ENCODE results near the gene GPC1. TPM values are rescaled to one million over a fixed set of nuclear protein-coding genes. Genes with fewer than 3 reads are reported as not detected.

GPC1 gene
- polyA plus RNA-seq, 1 donor, result 16.3 TPM

DNA sequence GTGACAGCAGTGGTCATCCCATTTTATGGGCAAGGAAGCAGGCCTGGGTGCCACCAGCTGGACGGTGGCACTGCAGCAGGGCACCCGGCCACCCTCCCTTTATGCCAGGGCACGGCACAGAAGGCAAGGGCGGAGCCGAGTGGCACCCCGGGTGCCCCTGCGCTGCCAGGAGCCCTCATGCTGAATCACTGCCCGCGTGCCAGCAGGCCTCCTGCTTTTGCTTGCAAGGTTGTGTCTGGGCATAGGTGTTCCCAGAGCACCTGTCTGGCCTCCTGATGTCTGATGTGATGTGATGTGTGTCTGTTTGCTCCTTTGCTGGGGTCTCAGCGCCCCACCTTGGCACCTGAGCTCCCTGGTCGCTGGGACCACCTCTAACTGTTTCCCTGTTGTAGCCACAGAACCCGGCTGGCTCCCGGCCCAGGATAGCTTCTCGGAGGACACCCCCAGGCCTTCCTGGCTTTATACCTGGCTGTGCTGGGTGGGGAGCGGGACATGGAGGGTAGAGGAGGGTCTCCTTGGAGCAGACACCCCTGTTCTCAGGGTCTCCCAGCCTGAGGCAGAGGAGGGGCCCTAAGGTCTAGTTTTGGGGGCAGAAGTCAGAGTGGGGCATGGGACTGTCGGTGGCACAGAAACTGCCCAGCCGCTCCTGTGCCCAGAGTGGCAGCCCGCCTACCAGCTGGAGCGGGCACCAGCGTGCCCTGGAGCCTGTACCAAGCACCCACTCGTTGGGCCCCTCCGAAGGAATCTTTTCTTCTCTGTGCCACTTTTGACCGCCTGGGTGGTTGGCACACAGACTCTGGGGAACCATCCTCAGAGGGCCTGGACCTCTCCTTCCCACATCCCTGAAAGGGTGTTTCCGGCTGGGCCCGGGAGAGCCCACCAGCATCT, 3.6 kb downstream of the GPC1 start:
- no peak for DNase-seq
- no peaks in the 10 kb centered on the region for H3K4me1 ChIP-seq (ENCODE audit: control insufficient read depth, insufficient read depth, low read length)

GRCh38 chr2:240439698-240440151, 4.3 kb downstream of the GPC1 start:
- no peaks in the 10 kb centered on the region for H3K36me3 ChIP-seq (ENCODE audit: control insufficient read depth, insufficient read depth, low read length)
- WGBS (ENCODE audit: insufficient coverage, low lambda C conversion rate), result no CpG with 5 or more reads among the region's 15 CpGs

More for the DNA sequence above, 3.6 kb downstream of the GPC1 start:
- no CpG with 5 or more reads among the region's 25 CpGs for WGBS (ENCODE audit: insufficient coverage, low lambda C conversion rate)
- Histone ChIP-seq H3K27me3 (ENCODE audit: control insufficient read depth, insufficient read depth, low read length) (peaks cover 28% of the 10 kb centered on the region), H3K4me3 (ENCODE audit: low read length) (no peak overlapping the region), H3K9me3 (ENCODE audit: control insufficient read depth, low read depth, low read length) (no peaks in the 10 kb centered on the region), H3K27ac (ENCODE audit: low read length) (no peak overlapping the region), H3K36me3 (ENCODE audit: control insufficient read depth, insufficient read depth, low read length) (no peaks in the 10 kb centered on the region)

DNA sequence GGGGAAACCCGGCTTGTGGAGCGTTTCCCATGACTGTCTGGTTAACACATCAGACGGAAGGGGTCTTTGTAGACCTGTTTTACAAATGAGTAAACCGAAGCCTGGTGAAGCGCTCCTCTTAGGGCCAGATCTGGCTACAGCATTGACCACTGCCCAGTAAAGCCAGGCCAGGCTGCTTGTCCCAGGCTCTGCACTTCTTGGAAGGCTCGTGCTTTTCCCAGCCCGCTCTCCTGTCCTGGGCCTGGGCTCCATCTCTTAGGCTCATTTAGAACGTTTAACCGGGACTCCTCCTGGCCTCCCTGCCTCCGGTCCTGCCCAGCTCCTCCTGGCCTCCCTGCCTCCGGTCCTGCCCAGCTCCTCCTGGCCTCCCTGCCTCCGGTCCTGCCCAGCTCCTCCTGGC, 4.8 kb downstream of the GPC1 start:
- WGBS (ENCODE audit: insufficient coverage, low lambda C conversion rate), result 100% methylated on average over 1 of the region's 12 CpGs
- peaks cover 19% of the 10 kb centered on the region for H3K27me3 ChIP-seq (ENCODE audit: control insufficient read depth, insufficient read depth, low read length)
- no peak overlapping the region for H3K4me3 ChIP-seq (ENCODE audit: low read length)

More at GRCh38 chr2:240439698-240440151, 4.3 kb downstream of the GPC1 start:
- no peak for DNase-seq
- Histone ChIP-seq H3K27ac (ENCODE audit: low read length) (no peak overlapping the region), H3K27me3 (ENCODE audit: control insufficient read depth, insufficient read depth, low read length) (peaks cover 21% of the 10 kb centered on the region), H3K4me1 (ENCODE audit: control insufficient read depth, insufficient read depth, low read length) (no peaks in the 10 kb centered on the region), H3K4me3 (ENCODE audit: low read length) (no peak overlapping the region), H3K9me3 (ENCODE audit: control insufficient read depth, low read depth, low read length) (no peaks in the 10 kb centered on the region)

GRCh38 chr2:240440704-240441320, 5.3 kb downstream of the GPC1 start:
- no CpG with 5 or more reads among the region's 18 CpGs for WGBS (ENCODE audit: insufficient coverage, low lambda C conversion rate)
- Histone ChIP-seq H3K27ac (ENCODE audit: low read length) (no peak overlapping the region), H3K9me3 (ENCODE audit: control insufficient read depth, low read depth, low read length) (no peaks in the 10 kb centered on the region), H3K27me3 (ENCODE audit: control insufficient read depth, insufficient read depth, low read length) (peaks cover 19% of the 10 kb centered on the region), H3K36me3 (ENCODE audit: control insufficient read depth, insufficient read depth, low read length) (no peaks in the 10 kb centered on the region), H3K4me3 (ENCODE audit: low read length) (no peak overlapping the region), H3K4me1 (ENCODE audit: control insufficient read depth, insufficient read depth, low read length) (no peaks in the 10 kb centered on the region)
- no peak for DNase-seq

More for the DNA sequence above, 4.8 kb downstream of the GPC1 start:
- Histone ChIP-seq H3K36me3 (ENCODE audit: control insufficient read depth, insufficient read depth, low read length) (no peaks in the 10 kb centered on the region), H3K9me3 (ENCODE audit: control insufficient read depth, low read depth, low read length) (no peaks in the 10 kb centered on the region), H3K27ac (ENCODE audit: low read length) (no peak overlapping the region), H3K4me1 (ENCODE audit: control insufficient read depth, insufficient read depth, low read length) (no peaks in the 10 kb centered on the region)
- DNase-seq, result no peak

DNA sequence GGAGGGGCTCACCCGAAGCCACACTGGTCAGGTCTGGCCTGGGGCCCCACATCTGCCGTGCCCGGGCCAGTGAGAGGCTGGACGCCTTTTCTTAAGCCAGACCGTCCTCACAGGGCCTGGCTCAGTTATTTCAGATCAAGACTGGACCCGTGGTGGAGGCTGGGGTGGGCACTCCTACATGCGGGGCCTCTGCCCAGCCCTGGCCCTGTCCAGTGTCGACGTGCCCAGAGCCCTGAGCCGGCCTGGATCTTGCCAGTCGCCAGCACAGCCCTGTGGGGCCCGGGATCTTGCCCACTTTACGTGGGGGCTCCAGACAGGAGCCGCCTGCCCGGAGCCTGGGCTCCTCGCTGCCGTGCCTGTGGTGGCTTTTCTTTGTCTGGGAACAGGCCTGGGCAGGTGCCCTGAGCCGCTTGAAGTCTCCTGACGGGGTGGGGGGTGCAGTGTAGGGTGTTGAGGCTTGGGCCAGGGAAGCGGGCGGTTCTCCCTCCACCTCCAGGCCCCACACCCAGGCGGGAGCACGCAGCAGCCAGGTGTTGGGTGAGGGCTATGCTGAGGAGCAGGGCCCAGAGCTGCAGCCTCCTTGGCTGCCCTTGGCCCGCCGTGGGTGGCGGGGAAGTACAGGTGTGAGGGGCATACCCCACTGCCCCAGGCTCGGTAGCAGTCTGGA, 6.0 kb downstream of the GPC1 start:
- no CpG with 5 or more reads among the region's 27 CpGs for WGBS (ENCODE audit: insufficient coverage, low lambda C conversion rate)
- no peaks in the 10 kb centered on the region for H3K36me3 ChIP-seq (ENCODE audit: control insufficient read depth, insufficient read depth, low read length)
- H3K27ac ChIP-seq (ENCODE audit: low read length), result no peak overlapping the region
- no peak overlapping the region for H3K4me3 ChIP-seq (ENCODE audit: low read length)
- no peaks in the 10 kb centered on the region for H3K9me3 ChIP-seq (ENCODE audit: control insufficient read depth, low read depth, low read length)
- DNase-seq, result no peak
- peaks cover 18% of the 10 kb centered on the region for H3K27me3 ChIP-seq (ENCODE audit: control insufficient read depth, insufficient read depth, low read length)
- no peaks in the 10 kb centered on the region for H3K4me1 ChIP-seq (ENCODE audit: control insufficient read depth, insufficient read depth, low read length)

GRCh38 chr2:240441993-240442411, 6.5 kb downstream of the GPC1 start:
- no peak overlapping the region for H3K4me3 ChIP-seq (ENCODE audit: low read length)
- no peaks in the 10 kb centered on the region for H3K4me1 ChIP-seq (ENCODE audit: control insufficient read depth, insufficient read depth, low read length)
- no peaks in the 10 kb centered on the region for H3K36me3 ChIP-seq (ENCODE audit: control insufficient read depth, insufficient read depth, low read length)
- DNase-seq, result no peak
- no CpG with 5 or more reads among the region's 17 CpGs for WGBS (ENCODE audit: insufficient coverage, low lambda C conversion rate)
- H3K9me3 ChIP-seq (ENCODE audit: control insufficient read depth, low read depth, low read length), result no peaks in the 10 kb centered on the region
- no peak overlapping the region for H3K27ac ChIP-seq (ENCODE audit: low read length)
- peaks cover 13% of the 10 kb centered on the region for H3K27me3 ChIP-seq (ENCODE audit: control insufficient read depth, insufficient read depth, low read length)

GRCh38 chr2:240442891-240443715, 7.6 kb downstream of the GPC1 start:
- Histone ChIP-seq H3K4me1 (ENCODE audit: control insufficient read depth, insufficient read depth, low read length) (no peaks in the 10 kb centered on the region), H3K9me3 (ENCODE audit: control insufficient read depth, low read depth, low read length) (no peaks in the 10 kb centered on the region), H3K27ac (ENCODE audit: low read length) (no peak overlapping the region), H3K27me3 (ENCODE audit: control insufficient read depth, insufficient read depth, low read length) (peaks cover 2% of the 10 kb centered on the region), H3K4me3 (ENCODE audit: low read length) (no peak overlapping the region), H3K36me3 (ENCODE audit: control insufficient read depth, insufficient read depth, low read length) (no peaks in the 10 kb centered on the region)
- DNase-seq, result no peak
- whole genome bisulfite sequencing (ENCODE audit: insufficient coverage, low lambda C conversion rate), result no CpG with 5 or more reads among the region's 25 CpGs

DNA sequence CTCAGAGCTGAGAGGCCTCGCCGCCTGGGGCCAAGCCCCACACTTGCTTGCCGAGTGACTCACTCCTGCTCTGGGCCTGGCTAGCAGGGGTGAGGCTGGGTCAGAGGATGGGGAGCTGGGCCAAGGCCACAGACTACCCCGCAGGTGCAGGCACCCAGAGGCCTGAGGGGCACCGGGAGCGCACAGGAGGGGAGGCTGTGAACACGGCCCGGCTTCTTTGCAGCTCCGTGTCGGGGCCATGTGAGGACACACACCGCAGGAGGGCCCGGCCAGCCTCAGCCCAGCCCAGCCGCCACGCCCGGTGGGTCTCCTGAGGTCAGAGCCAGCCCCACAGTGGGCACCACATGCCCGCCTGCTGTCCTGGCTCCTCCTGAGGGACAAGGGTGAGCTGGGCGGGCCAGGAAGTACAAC, 8.4 kb downstream of the GPC1 start:
- no peak for DNase-seq
- H3K36me3 ChIP-seq (ENCODE audit: control insufficient read depth, insufficient read depth, low read length), result no peaks in the 10 kb centered on the region
- no peaks in the 10 kb centered on the region for H3K4me1 ChIP-seq (ENCODE audit: control insufficient read depth, insufficient read depth, low read length)
- no peak overlapping the region for H3K27ac ChIP-seq (ENCODE audit: low read length)
- H3K9me3 ChIP-seq (ENCODE audit: control insufficient read depth, low read depth, low read length), result no peaks in the 10 kb centered on the region
- no CpG with 5 or more reads among the region's 17 CpGs for WGBS (ENCODE audit: insufficient coverage, low lambda C conversion rate)
- H3K4me3 ChIP-seq (ENCODE audit: low read length), result no peak overlapping the region
- H3K27me3 ChIP-seq (ENCODE audit: control insufficient read depth, insufficient read depth, low read length), result no peaks in the 10 kb centered on the region

DNA sequence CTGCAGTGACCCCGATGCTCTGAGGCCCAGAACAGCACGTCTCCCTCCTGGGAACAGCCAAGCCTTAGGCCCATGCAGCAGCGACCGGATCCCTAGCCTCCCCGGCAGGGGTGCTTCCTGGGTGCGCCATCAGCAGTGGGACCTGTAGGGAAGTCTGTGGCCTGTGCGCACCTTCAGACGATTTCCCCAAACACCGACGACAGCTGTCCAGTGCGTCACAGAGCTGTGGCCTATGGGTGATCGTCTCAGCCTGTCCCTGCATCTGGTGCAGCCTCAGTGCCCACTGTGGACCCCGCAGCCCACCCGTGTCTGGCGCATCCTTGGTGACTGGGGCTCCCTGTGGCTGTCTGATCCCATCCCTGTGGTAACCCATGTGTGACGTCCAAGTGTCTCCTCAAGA, 9.0 kb downstream of the GPC1 start:
- WGBS (ENCODE audit: insufficient coverage, low lambda C conversion rate), result no CpG with 5 or more reads among the region's 16 CpGs
- no peaks in the 10 kb centered on the region for H3K4me1 ChIP-seq (ENCODE audit: control insufficient read depth, insufficient read depth, low read length)
- no peak overlapping the region for H3K4me3 ChIP-seq (ENCODE audit: low read length)
- H3K27ac ChIP-seq (ENCODE audit: low read length), result no peak overlapping the region
- H3K36me3 ChIP-seq (ENCODE audit: control insufficient read depth, insufficient read depth, low read length), result no peaks in the 10 kb centered on the region
- H3K9me3 ChIP-seq (ENCODE audit: control insufficient read depth, low read depth, low read length), result no peaks in the 10 kb centered on the region
- DNase-seq, result no peak
- no peaks in the 10 kb centered on the region for H3K27me3 ChIP-seq (ENCODE audit: control insufficient read depth, insufficient read depth, low read length)

Data from large intestine (tissue), 3 donors.